HEK293 (cell line): ENCODE results near the gene TMC2.

Experiments
- CTCF ChIA-PET: fragments of 350-600 bp; formaldehyde crosslinking; extraction: SDS; loops from one replicate; lab custom pipeline; 2021; ENCODE audit warnings: antibody characterized with exemption; lab: Yijun Ruan, JAX
- POLR2A ChIA-PET: fragments of 300-600 bp; formaldehyde crosslinking; extraction: SDS; loops from one replicate; lab custom pipeline; 2020; ENCODE audit warnings: antibody characterized with exemption, inconsistent platforms; lab: Yijun Ruan, JAX
- H3K27ac ChIP-seq: fragments of 200-500 bp; sonication (Bioruptor generic); 2 replicates; pipeline ENCODE4 v1.5.1; 2014; ENCODE audit warnings: low read depth, low read length, control low read depth, inconsistent platforms; ENCODE audit errors: extremely low read depth
- H3K36me3 ChIP-seq, 2 experiments: fragments of 200-500 bp in 1 of 2; sonication (Bioruptor generic) in 1 of 2; 1 replicate in 1 of 2; 2 replicates in 1 of 2; pipeline ENCODE4 v1.5.1; 2014 to 2017; ENCODE audit warnings: inconsistent platforms in 2 of 2, low read length in 2 of 2; ENCODE audit not compliant: control insufficient read depth in 2 of 2, insufficient read depth in 1 of 2
- H3K4me1 ChIP-seq: fragments of 200-500 bp; sonication (Bioruptor generic); 2 replicates; pipeline ENCODE4 v1.5.1; 2014; ENCODE audit warnings: mild to moderate bottlenecking, low read length, inconsistent platforms; ENCODE audit not compliant: control insufficient read depth, insufficient read depth
- H3K4me3 ChIP-seq: 2 replicates; pipeline ENCODE4 v1.5.1; 2011; ENCODE audit warnings: low read depth, mild to moderate bottlenecking, control low read depth, low read length, moderate library complexity
- H3K9me3 ChIP-seq: fragments of 200-500 bp; sonication (Bioruptor generic); 2 replicates; pipeline ENCODE4 v1.5.1; 2014; ENCODE audit warnings: low read depth, low read length, inconsistent platforms; ENCODE audit not compliant: control insufficient read depth, insufficient read depth
- ATF2 ChIP-seq: fragments of 450-650 bp; formaldehyde crosslinking; IDR thresholded peaks from 2 replicates; pipeline ENCODE4 v1.5.1; 2016; ENCODE audit warnings: missing biosample characterization, missing genetic modification characterization, low read depth
- GLI4 ChIP-seq: fragments of 450-650 bp; formaldehyde crosslinking; IDR thresholded peaks from 2 replicates; pipeline ENCODE4 v1.5.1; 2016; ENCODE audit warnings: missing biosample characterization, missing genetic modification characterization
- PRDM1 ChIP-seq: fragments of 450-650 bp; formaldehyde crosslinking; IDR thresholded peaks from 2 replicates; pipeline ENCODE4; 2016; ENCODE audit warnings: missing biosample characterization, missing genetic modification characterization
- PRDM6 ChIP-seq: fragments of 450-650 bp; formaldehyde crosslinking; IDR thresholded peaks from 2 replicates; pipeline ENCODE4 v1.5.1; 2017; ENCODE audit warnings: missing biosample characterization, missing genetic modification characterization
- WT1 ChIP-seq: fragments of 450-650 bp; formaldehyde crosslinking; IDR thresholded peaks from 2 replicates; pipeline ENCODE4 v1.5.1; 2016; ENCODE audit warnings: missing biosample characterization, missing genetic modification characterization
- ZBTB17 ChIP-seq: fragments of 450-650 bp; formaldehyde crosslinking; IDR thresholded peaks from 2 replicates; pipeline ENCODE4 v1.5.1; 2016; ENCODE audit warnings: missing biosample characterization, missing genetic modification characterization
- ZBTB44 ChIP-seq: fragments of 450-650 bp; IDR thresholded peaks from 2 replicates; pipeline ENCODE4 v1.5.1; 2018; ENCODE audit warnings: missing biosample characterization, mild to moderate bottlenecking, missing genetic modification characterization
- ZNF114 ChIP-seq: fragments of 450-650 bp; formaldehyde crosslinking; IDR thresholded peaks from 2 replicates; pipeline ENCODE4 v1.5.0; 2017; ENCODE audit warnings: missing biosample characterization, missing genetic modification characterization
- ZNF146 ChIP-seq: fragments of 450-650 bp; formaldehyde crosslinking; IDR thresholded peaks from 2 replicates; pipeline ENCODE4 v1.5.1; 2016; ENCODE audit warnings: missing biosample characterization, missing genetic modification characterization
- ZNF157 ChIP-seq: fragments of 450-650 bp; formaldehyde crosslinking; IDR thresholded peaks from 2 replicates; pipeline ENCODE4 v1.5.1; 2016; ENCODE audit warnings: missing biosample characterization, missing genetic modification characterization
- ZNF174 ChIP-seq: fragments of 450-650 bp; formaldehyde crosslinking; IDR thresholded peaks from 2 replicates; pipeline ENCODE4 v1.5.0; 2017; ENCODE audit warnings: missing biosample characterization, mild to moderate bottlenecking, missing genetic modification characterization
- ZNF202 ChIP-seq: fragments of 450-650 bp; formaldehyde crosslinking; IDR thresholded peaks from 2 replicates; pipeline ENCODE4 v1.5.1; 2016; ENCODE audit warnings: missing biosample characterization, missing genetic modification characterization, borderline replicate concordance
- ZNF280D ChIP-seq: fragments of 450-650 bp; formaldehyde crosslinking; IDR thresholded peaks from 2 replicates; pipeline ENCODE4 v1.5.1; 2016; ENCODE audit warnings: missing biosample characterization, missing genetic modification characterization
- ZNF335 ChIP-seq: fragments of 450-650 bp; formaldehyde crosslinking; conservative IDR thresholded peaks from 2 replicates; pipeline ENCODE4 v1.5.1; 2016; ENCODE audit warnings: missing biosample characterization, missing genetic modification characterization
- ZNF366 ChIP-seq: fragments of 450-650 bp; formaldehyde crosslinking; conservative IDR thresholded peaks from 2 replicates; pipeline ENCODE4 v1.5.1; 2016; ENCODE audit warnings: missing biosample characterization, missing genetic modification characterization
- ZNF433 ChIP-seq: fragments of 450-650 bp; formaldehyde crosslinking; IDR thresholded peaks from 2 replicates; pipeline ENCODE4 v1.5.1; 2016; ENCODE audit warnings: missing biosample characterization, missing genetic modification characterization, low read depth
- ZNF473 ChIP-seq: fragments of 450-650 bp; formaldehyde crosslinking; IDR thresholded peaks from 2 replicates; pipeline ENCODE4 v1.5.1; 2017; ENCODE audit warnings: missing biosample characterization, missing genetic modification characterization
- ZNF544 ChIP-seq: fragments of 450-650 bp; formaldehyde crosslinking; IDR thresholded peaks from 2 replicates; pipeline ENCODE4 v1.5.0; 2017; ENCODE audit warnings: missing biosample characterization, missing genetic modification characterization
- ZNF610 ChIP-seq: fragments of 450-650 bp; formaldehyde crosslinking; IDR thresholded peaks from 2 replicates; pipeline ENCODE4 v1.5.1; 2016; ENCODE audit warnings: missing biosample characterization, missing genetic modification characterization, borderline replicate concordance
- ZNF791 ChIP-seq: fragments of 450-650 bp; formaldehyde crosslinking; IDR thresholded peaks from 2 replicates; pipeline ENCODE4 v1.5.1; 2016; ENCODE audit warnings: missing biosample characterization, missing genetic modification characterization
- ZSCAN30 ChIP-seq: fragments of 450-650 bp; IDR thresholded peaks from 2 replicates; pipeline ENCODE4 v1.5.1; 2018; ENCODE audit warnings: missing biosample characterization, mild to moderate bottlenecking, missing genetic modification characterization, moderate library complexity
- ZXDB ChIP-seq: fragments of 450-650 bp; formaldehyde crosslinking; IDR thresholded peaks from 2 replicates; pipeline ENCODE4 v1.5.1; 2016; ENCODE audit warnings: missing biosample characterization, missing genetic modification characterization

The TMC2 gene

GRCh38 chr20:2640899-2641298 is 104.5 kb downstream of the TMC2 start:
- H3K36me3 ChIP-seq = no peaks in the 10 kb centered on the region; a peak in 1 of 3 replicates
- POLR2A ChIA-PET = interaction anchor here (0.5 to 1.0 kb wide), 2 partner anchors 11 to 24 kb away, joined by 4 read pairs; partner anchors contain the start of gene NOP56
- no peak overlapping the region for H3K4me3 ChIP-seq
- no peak overlapping the region for H3K27ac ChIP-seq
- no peaks in the 10 kb centered on the region for H3K4me1 ChIP-seq
- CTCF ChIA-PET = interaction anchor here (16.0 kb wide), 1 partner anchor 119 kb away, joined by 166 read pairs; no protein-coding TSS in a partner anchor
- TF ChIP-seq ZNF202 (tag by site-specific recombination) = no peak
- TF ChIP-seq ZBTB44 (tag by site-specific recombination) = no peak
- no peak for TF ChIP-seq ZNF114
- no peak for TF ChIP-seq ZNF146 (tag by site-specific recombination)
- TF ChIP-seq ZNF157 (tag by site-specific recombination) = no peak
- TF ChIP-seq, all 188 proteins: peak for 0
- H3K9me3 ChIP-seq = no peaks in the 10 kb centered on the region

- POLR2A ChIA-PET = interaction anchor here (1.4 kb wide), 3 partner anchors 8 to 119 kb away, joined by 3 read pairs; partner anchors contain the start of gene NOP56
- CTCF ChIA-PET = interaction anchor here (1.0 to 16.0 kb wide), 4 partner anchors 11 to 122 kb away, joined by 3 to 166 read pairs (median 5); no protein-coding TSS in a partner anchor
- Histone ChIP-seq H3K27ac (no peak overlapping the region), H3K4me3 (no peak overlapping the region), H3K9me3 (no peaks in the 10 kb centered on the region), H3K36me3 (no peaks in the 10 kb centered on the region; a peak in 1 of 3 replicates), H3K4me1 (no peaks in the 10 kb centered on the region)
- no peak for TF ChIP-seq ZNF433 (tag by site-specific recombination)
- no peak for TF ChIP-seq ZNF791 (tag by site-specific recombination)
- no peak for TF ChIP-seq ZBTB17
- TF ChIP-seq ZNF280D = no peak
- no peak for TF ChIP-seq ZNF473 (tag by site-specific recombination)
- no peak for TF ChIP-seq ZSCAN30 (tag by site-specific recombination)
- no peak for TF ChIP-seq PRDM1 (tag by site-specific recombination)
- TF ChIP-seq ZNF335 (tag by site-specific recombination) = no peak
- no peak for TF ChIP-seq ZNF174 (tag by site-specific recombination)
- no peak for TF ChIP-seq GLI4 (tag by site-specific recombination)
Observed at GRCh38 chr20:2643708-2644107, 107.3 kb downstream of the TMC2 start.

- Histone ChIP-seq H3K4me3 (peak within 1 kb of the TSS; percentile 84), H3K9me3 (no peaks in the 10 kb centered on the region), H3K27ac (peak within 1 kb of the TSS; percentile 98), H3K36me3 (peaks cover 35 to 42% of the 10 kb centered on the region in 2 experiments), H3K4me1 (peaks cover 7% of the 10 kb centered on the region)
- CTCF ChIA-PET = interaction anchor here (0.6 to 16.0 kb wide), 3 partner anchors 17 to 130 kb away, joined by 3 to 166 read pairs (median 3); no protein-coding TSS in a partner anchor
- POLR2A ChIA-PET = interaction anchor here (0.6 to 6.7 kb wide), 39 partner anchors 8 to 548 kb away, joined by 3 to 133 read pairs (median 4); partner anchors contain the start of genes EBF4, IDH3B, SNRPB and ZNF343
- TF ChIP-seq WT1 (peak; percentile 68), ZNF610 (tag by site-specific recombination) (no peak; the same call in 1 of the 2 replicates), ATF2 (tag by site-specific recombination) (no peak), ZXDB (peak; percentile 78), ZNF146 (tag by site-specific recombination) (peak; percentile 71), PRDM6 (tag by site-specific recombination) (no peak), ZNF544 (tag by site-specific recombination) (no peak), ZBTB17 (peak; percentile 90), ZNF366 (tag by site-specific recombination) (no peak; the same call in 1 of the 2 replicates)
Observed at GRCh38 chr20:2651772-2652723, 115.7 kb downstream of the TMC2 start, which contains the start of gene NOP56. Gene NOP56, plus strand, starts transcription at chr20:2652632. Its CDS starts 29 bp downstream, at chr20:2652661.
